H9 (cell line): ENCODE data around the gene EMC8. TPM values are rescaled to one million over a fixed set of nuclear protein-coding genes. Genes with fewer than 3 reads are reported as not detected.

Source experiments
- DNase-seq: peaks from one replicate; pipeline ENCODE4 v3.0.0-alpha.2; 2017
- H2AFZ ChIP-seq: one replicate; pipeline ENCODE4 v1.6.1; 2013; ENCODE audit warnings: mild to moderate bottlenecking, low read length, control low read depth, moderate library complexity
- H2AK5ac ChIP-seq: 2 replicates; pipeline ENCODE4 v1.6.1; 2013; ENCODE audit warnings: low read length, control low read depth, mixed read lengths; ENCODE audit not compliant: insufficient read length
- H2BK120ac ChIP-seq: one replicate; pipeline ENCODE4 v1.6.1; 2013; ENCODE audit warnings: low read depth, mild to moderate bottlenecking, low read length, control low read depth, inconsistent platforms; ENCODE audit not compliant: poor library complexity, severe bottlenecking
- H2BK12ac ChIP-seq: 2 replicates; pipeline ENCODE4 v1.6.1; 2013; ENCODE audit warnings: low read length, control low read depth, mixed read lengths, low read depth; ENCODE audit not compliant: insufficient read length
- H2BK15ac ChIP-seq: 2 replicates; pipeline ENCODE4 v1.6.1; 2013; ENCODE audit warnings: low read depth, low read length, control low read depth
- H2BK20ac ChIP-seq: one replicate; pipeline ENCODE4 v1.6.1; 2013; ENCODE audit warnings: low read depth, mild to moderate bottlenecking, low read length, control low read depth, inconsistent platforms; ENCODE audit not compliant: poor library complexity, severe bottlenecking
- H2BK5ac ChIP-seq: 2 replicates; pipeline ENCODE4 v1.6.1; 2013; ENCODE audit warnings: low read length, control low read depth, mixed read lengths; ENCODE audit not compliant: insufficient read length
- H3K14ac ChIP-seq: 2 replicates; pipeline ENCODE4 v1.6.1; 2013; ENCODE audit warnings: low read length, control low read depth; ENCODE audit not compliant: insufficient read depth
- H3K18ac ChIP-seq: 2 replicates; pipeline ENCODE4 v1.6.1; 2013; ENCODE audit warnings: low read depth, mild to moderate bottlenecking, mixed read lengths, low read length, control low read depth; ENCODE audit not compliant: insufficient read length
- H3K23ac ChIP-seq: 2 replicates; pipeline ENCODE4 v1.6.1; 2013; ENCODE audit warnings: low read length, control low read depth, mixed read lengths, low read depth; ENCODE audit not compliant: insufficient read length
- H3K23me2 ChIP-seq: 2 replicates; pipeline ENCODE4 v1.6.1; 2013; ENCODE audit warnings: low read depth, mild to moderate bottlenecking, mixed read lengths, low read length, control low read depth; ENCODE audit not compliant: insufficient read length, poor library complexity, severe bottlenecking
- H3K27ac ChIP-seq: 2 replicates; pipeline ENCODE4 v1.5.1; 2013; ENCODE audit warnings: low read length, control low read depth, mixed read lengths, low read depth; ENCODE audit not compliant: insufficient read length
- H3K27me3 ChIP-seq: 2 replicates; pipeline ENCODE4 v1.6.1; 2013; ENCODE audit warnings: low read length, control low read depth, inconsistent platforms; ENCODE audit not compliant: insufficient read depth
- H3K4ac ChIP-seq: 2 replicates; pipeline ENCODE4 v1.6.1; 2013; ENCODE audit warnings: low read depth, mild to moderate bottlenecking, control low read depth, inconsistent platforms, low read length, moderate library complexity
- H3K4me1 ChIP-seq: 2 replicates; pipeline ENCODE4 v1.6.1; 2013; ENCODE audit warnings: low read length, control low read depth, inconsistent platforms; ENCODE audit not compliant: insufficient read depth
- H3K4me2 ChIP-seq: 2 replicates; pipeline ENCODE4 v1.6.1; 2013; ENCODE audit warnings: low read length, control low read depth, mixed read lengths; ENCODE audit not compliant: insufficient read length, insufficient read depth
- H3K56ac ChIP-seq: 2 replicates; pipeline ENCODE4 v1.6.1; 2013; ENCODE audit warnings: low read depth, mild to moderate bottlenecking, mixed read lengths, low read length, control low read depth; ENCODE audit not compliant: insufficient read length
- H3K79me1 ChIP-seq: 2 replicates; pipeline ENCODE4 v1.6.1; 2013; ENCODE audit warnings: low read depth, mild to moderate bottlenecking, moderate library complexity, low read length, control low read depth, inconsistent platforms; ENCODE audit not compliant: insufficient read depth, poor library complexity, severe bottlenecking
- H3K79me2 ChIP-seq: 2 replicates; pipeline ENCODE4 v1.6.1; 2013; ENCODE audit warnings: low read length, control low read depth, inconsistent platforms; ENCODE audit not compliant: insufficient read depth
- H3K9ac ChIP-seq: 2 replicates; pipeline ENCODE4 v1.6.1; 2013; ENCODE audit warnings: low read length, control low read depth, mixed read lengths; ENCODE audit not compliant: insufficient read length; ENCODE audit errors: extremely low read depth
- H3K9me3 ChIP-seq: one replicate; pipeline ENCODE4 v1.6.1; 2013; ENCODE audit warnings: low read depth, low read length, inconsistent platforms; ENCODE audit not compliant: control insufficient read depth
- H3T11ph ChIP-seq: one replicate; pipeline ENCODE4 v1.6.1; 2013; ENCODE audit warnings: mild to moderate bottlenecking, low read length, control low read depth, inconsistent platforms
- H4K20me1 ChIP-seq: one replicate; pipeline ENCODE4 v1.6.1; 2013; ENCODE audit not compliant: control insufficient read depth, insufficient read length, insufficient read depth
- H4K5ac ChIP-seq: 2 replicates; pipeline ENCODE4 v1.6.1; 2013; ENCODE audit warnings: low read depth, mild to moderate bottlenecking, mixed read lengths, low read length, control low read depth; ENCODE audit not compliant: insufficient read length
- H4K8ac ChIP-seq: replicated peaks from 2 replicates; pipeline ENCODE4 v1.6.1; 2013; ENCODE audit warnings: low read length, control low read depth, mixed read lengths, low read depth; ENCODE audit not compliant: insufficient read length
- H4K91ac ChIP-seq: 2 replicates; pipeline ENCODE4 v1.6.1; 2013; ENCODE audit warnings: low read depth, mild to moderate bottlenecking, moderate library complexity, mixed read lengths, low read length, control low read depth; ENCODE audit not compliant: insufficient read length
- H3K27ac Mint-ChIP-seq, 3 experiments: 2 replicates in 2 of 3; 3 replicates in 1 of 3; pipeline ENCODE4 v1.8.0; 2020 to 2021; ENCODE audit warnings: mixed read lengths in 3 of 3, mild to moderate bottlenecking in 1 of 3, moderate library complexity in 1 of 3
- H3K27me3 Mint-ChIP-seq: 2 replicates; pipeline ENCODE4 v1.8.0; 2021; ENCODE audit warnings: low read depth, mild to moderate bottlenecking, moderate library complexity, mixed read lengths
- H3K36me3 Mint-ChIP-seq, 3 experiments: 2 replicates in 2 of 3; 3 replicates in 1 of 3; pipeline ENCODE4 v1.8.0; 2020 to 2021; ENCODE audit warnings: low read depth in 3 of 3, mixed read lengths in 3 of 3; ENCODE audit not compliant: insufficient read depth in 1 of 3
- H3K4me1 Mint-ChIP-seq, 2 experiments: 2 replicates each; pipeline ENCODE4 v1.8.0; 2020; ENCODE audit warnings: mixed read lengths in 2 of 2
- H3K4me3 Mint-ChIP-seq, 2 experiments: 2 replicates in 1 of 2; 3 replicates in 1 of 2; pipeline ENCODE4 v1.8.0; 2020 to 2021; ENCODE audit warnings: mild to moderate bottlenecking in 2 of 2, mixed read lengths in 2 of 2, moderate library complexity in 1 of 2
- H3K9me3 Mint-ChIP-seq, 2 experiments: 2 replicates in 1 of 2; 3 replicates in 1 of 2; pipeline ENCODE4 v1.8.0; 2020; ENCODE audit warnings: mild to moderate bottlenecking in 2 of 2, mixed read lengths in 2 of 2, moderate library complexity in 1 of 2
- CTCF ChIP-seq: fragments of 200-600 bp; sonication (generic); conservative IDR thresholded peaks from 3 replicates; pipeline ENCODE4 v1.8.0; 2021; ENCODE audit warnings: antibody characterized with exemption, mild to moderate bottlenecking
- WGBS: extraction: QIAGEN DNeasy Blood & Tissue Kit; methylation state at CpG from one replicate; pipeline ENCODE4 v1.1.7; 2013; ENCODE audit warnings: missing lambda C conversion rate, low lambda C conversion rate, mixed read lengths; ENCODE audit not compliant: insufficient read length; ENCODE audit errors: extremely low coverage; 5-methylcytosine and 5-hydroxymethylcytosine counted together
- total RNA-seq: library from RNA; stranded (reverse); gene quantifications from 2 replicates; pipeline ENCODE4 v1.2.1, GENCODE V29; 2021

Gene EMC8
- total RNA-seq, 1 experiment from 2014 or later, result 52.3 TPM

- no peak overlapping the region for H2BK15ac ChIP-seq
- H3K79me2 ChIP-seq, result no peaks in the 10 kb centered on the region
- no peak overlapping the region for H2BK20ac ChIP-seq
- no peak overlapping the region for H3K23ac ChIP-seq
- no peak overlapping the region for H4K8ac ChIP-seq
- H3K27ac ChIP-seq, result no peak overlapping the region
- no peak for DNase-seq
- no peak overlapping the region for H3K4ac ChIP-seq
- H3T11ph ChIP-seq, result no peak overlapping the region
- no peaks in the 10 kb centered on the region for H3K27me3 ChIP-seq
- H3K56ac ChIP-seq, result no peak overlapping the region
- H3K4me1 Mint-ChIP-seq, result peaks cover 3 to 4% of the 10 kb centered on the region in 2 experiments
- H3K14ac ChIP-seq, result no peak overlapping the region
- no peak overlapping the region for H2BK120ac ChIP-seq
- H3K4me2 ChIP-seq, result no peak overlapping the region
- no peak overlapping the region for H3K4me3 Mint-ChIP-seq
- H3K9me3 ChIP-seq, result no peaks in the 10 kb centered on the region
- no CpG with 5 or more reads among the region's 1 CpG for WGBS
- no peak overlapping the region for H3K18ac ChIP-seq
- no peaks in the 10 kb centered on the region; a peak in 1 of 5 replicates for H3K9me3 Mint-ChIP-seq
- H4K20me1 ChIP-seq, result no peaks in the 10 kb centered on the region
- no peaks in the 10 kb centered on the region for H3K4me1 ChIP-seq
- peaks cover 29% of the 10 kb centered on the region for H3K27me3 Mint-ChIP-seq
- H3K9ac ChIP-seq, result no peak overlapping the region
- no peak overlapping the region for H4K5ac ChIP-seq
- no peak for TF ChIP-seq CTCF
- H3K27ac Mint-ChIP-seq, result no peak overlapping the region
- no peak overlapping the region for H4K91ac ChIP-seq
- H2BK12ac ChIP-seq, result no peak overlapping the region
- no peak overlapping the region for H2AK5ac ChIP-seq
- H3K23me2 ChIP-seq, result no peaks in the 10 kb centered on the region
- H3K36me3 Mint-ChIP-seq, result no peaks in the 10 kb centered on the region
- H3K79me1 ChIP-seq, result no peaks in the 10 kb centered on the region
- H2BK5ac ChIP-seq, result no peak overlapping the region
- H2AFZ ChIP-seq, result no peak overlapping the region
Measured at GRCh38 chr16:85823328-85823920, 24.1 kb upstream of the EMC8 start.
